Peyer's patch (tissue), 4 donors: Measurements from ENCODE around the gene NAT14. TPM values are rescaled to one million over a fixed set of nuclear protein-coding genes. Genes with fewer than 3 reads are reported as not detected.

Source experiments
- DNase-seq, 3 donors: peaks; one replicate each; pipeline ENCODE4 v3.0.0-alpha.2; 2017 to 2019
- H3K27ac ChIP-seq, 4 donors: fragments of 200-600 bp; sonication (generic); one replicate each; pipeline ENCODE4 v1.5.1; 2016 to 2019
- H3K27me3 ChIP-seq, 2 donors: fragments of 200-600 bp; sonication (generic); one replicate each; pipeline ENCODE4 v1.5.1; 2019
- H3K36me3 ChIP-seq, 3 donors: fragments of 200-600 bp; sonication (generic); one replicate each; pipeline ENCODE4 v1.5.1; 2016 to 2019
- H3K4me1 ChIP-seq, 4 donors: fragments of 200-600 bp; sonication (generic); one replicate each; pipeline ENCODE4 v1.5.1; 2016 to 2019
- H3K4me3 ChIP-seq, 4 donors: fragments of 200-600 bp; sonication (generic); 1 replicate in 3 of 4; 2 replicates in 1 of 4; pipeline ENCODE4 v1.5.1; 2016 to 2019; ENCODE audit warnings: mild to moderate bottlenecking in 1 of 4
- H3K9me3 ChIP-seq, 4 donors: fragments of 200-600 bp; sonication (generic); one replicate each; pipeline ENCODE4 v1.5.1; 2016 to 2019; ENCODE audit warnings: mild to moderate bottlenecking in 1 of 4
- POLR2A ChIP-seq, 2 donors: fragments of 450-650 bp; IDR thresholded peaks; one replicate each; pipeline ENCODE4 v1.5.1; 2017; ENCODE audit warnings: antibody characterized with exemption in 2 of 2, mild to moderate bottlenecking in 2 of 2, moderate library complexity in 2 of 2
- total RNA-seq, 4 donors: library from RNA; depleted of rRNA; stranded (reverse); fragments of >200 nt; gene quantifications; one replicate each; pipeline ENCODE4 v1.1.0, GENCODE V29; 2016
- TF ChIP-seq, protein P1 (sequence below), 6 experiments: fragments of 450-650 bp in 4 of 6; fragments of 200-600 bp in 2 of 6; sonication (generic) in 1 of 6; IDR thresholded peaks; one replicate each; pipeline ENCODE4 v1.5.1; 2017 to 2019; ENCODE audit warnings: antibody characterized with exemption in 6 of 6, mild to moderate bottlenecking in 3 of 6, moderate library complexity in 1 of 6

The NAT14 gene
- total RNA-seq, 4 donors from 2014 or later: 1.4 to 7.4 (median 3.0) TPM

DNA sequence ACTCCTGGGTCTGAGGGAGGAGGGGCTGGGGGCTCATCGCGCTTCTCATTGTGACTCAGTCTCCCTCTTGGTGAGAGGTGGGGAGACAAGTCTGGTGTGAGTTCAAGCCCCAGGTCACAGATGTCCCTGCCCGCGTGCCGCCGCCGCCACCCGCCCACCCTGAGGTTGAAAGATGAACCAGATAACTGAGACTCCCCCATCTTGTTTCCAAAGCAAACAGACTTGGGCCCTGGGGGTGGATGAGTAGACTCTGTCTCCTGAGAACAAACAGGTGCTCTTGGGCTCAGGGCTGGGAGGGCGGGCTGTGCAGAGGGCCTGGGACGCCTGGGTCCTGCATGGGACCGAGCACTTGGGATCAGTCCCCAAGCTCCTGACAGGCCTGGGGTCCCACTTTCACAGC lies 51.4 kb downstream of the NAT14 start:
- no peak overlapping the region for H3K27ac ChIP-seq
- no peaks in the 10 kb centered on the region for H3K27me3 ChIP-seq
- no peaks in the 10 kb centered on the region for H3K9me3 ChIP-seq
- H3K4me1 ChIP-seq: no peaks in the 10 kb centered on the region
- no peak for DNase-seq
- H3K4me3 ChIP-seq: no peak overlapping the region
- TF ChIP-seq POLR2A (IDR thresholded peaks at IDR 0.05): no peak
- TF ChIP-seq, protein P1, sequence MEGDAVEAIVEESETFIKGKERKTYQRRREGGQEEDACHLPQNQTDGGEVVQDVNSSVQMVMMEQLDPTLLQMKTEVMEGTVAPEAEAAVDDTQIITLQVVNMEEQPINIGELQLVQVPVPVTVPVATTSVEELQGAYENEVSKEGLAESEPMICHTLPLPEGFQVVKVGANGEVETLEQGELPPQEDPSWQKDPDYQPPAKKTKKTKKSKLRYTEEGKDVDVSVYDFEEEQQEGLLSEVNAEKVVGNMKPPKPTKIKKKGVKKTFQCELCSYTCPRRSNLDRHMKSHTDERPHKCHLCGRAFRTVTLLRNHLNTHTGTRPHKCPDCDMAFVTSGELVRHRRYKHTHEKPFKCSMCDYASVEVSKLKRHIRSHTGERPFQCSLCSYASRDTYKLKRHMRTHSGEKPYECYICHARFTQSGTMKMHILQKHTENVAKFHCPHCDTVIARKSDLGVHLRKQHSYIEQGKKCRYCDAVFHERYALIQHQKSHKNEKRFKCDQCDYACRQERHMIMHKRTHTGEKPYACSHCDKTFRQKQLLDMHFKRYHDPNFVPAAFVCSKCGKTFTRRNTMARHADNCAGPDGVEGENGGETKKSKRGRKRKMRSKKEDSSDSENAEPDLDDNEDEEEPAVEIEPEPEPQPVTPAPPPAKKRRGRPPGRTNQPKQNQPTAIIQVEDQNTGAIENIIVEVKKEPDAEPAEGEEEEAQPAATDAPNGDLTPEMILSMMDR (IDR thresholded peaks at IDR 0.05): no peak
- H3K36me3 ChIP-seq: no peaks in the 10 kb centered on the region

Other genes with a start within 250 kb of the NAT14 start
- 100 to 1,000 TPM in 2 of 4 donors, 10 to 100 TPM in 2; 71.2 to 123 (median 94.8) TPM for gene PPP6R1, start 226.2 kb upstream of the NAT14 start, total RNA-seq
- gene HSPBP1, start 205.1 kb upstream of the NAT14 start, total RNA-seq: 10 to 100 TPM; 14.4 to 38.0 (median 25.6) TPM
- gene BRSK1, start 201.2 kb upstream of the NAT14 start, total RNA-seq: 1 to 10 TPM in 3 of 4 donors, under 1 TPM in 1; 0.35 to 6.6 (median 3.0) TPM
- 100 to 1,000 TPM in 3 of 4 donors, 10 to 100 TPM in 1; 26.4 to 235 (median 199) TPM for gene TMEM150B, start 159.8 kb upstream of the NAT14 start, total RNA-seq
- 10 to 100 TPM; 14.4 to 45.6 (median 43.9) TPM for gene KMT5C, start 145.3 kb upstream of the NAT14 start, total RNA-seq
- not detected for gene COX6B2, start 130.5 kb upstream of the NAT14 start, total RNA-seq
- not detected for gene GARIN5B, start 121.9 kb upstream of the NAT14 start, total RNA-seq
- gene IL11, start 114.7 kb upstream of the NAT14 start, total RNA-seq: not detected
- gene TMEM190, start 108.4 kb upstream of the NAT14 start, total RNA-seq: not detected
- gene TMEM238, start 100.9 kb upstream of the NAT14 start, total RNA-seq: 10 to 100 TPM; 19.8 to 75.8 (median 61.6) TPM
- gene RPL28, start 99.3 kb upstream of the NAT14 start, total RNA-seq: 100 to 1,000 TPM; 116 to 394 (median 283) TPM
- 1 to 10 TPM; 5.2 to 9.1 (median 7.6) TPM for gene UBE2S, start 77.4 kb upstream of the NAT14 start, total RNA-seq
- not detected for gene SHISA7, start 41.9 kb upstream of the NAT14 start, total RNA-seq
- 100 to 1,000 TPM in 1 of 4 donors, 10 to 100 TPM in 3; 28.1 to 102 (median 60.0) TPM for gene ISOC2, start 23.5 kb upstream of the NAT14 start, total RNA-seq
- not detected for gene C19orf85, start 20.4 kb upstream of the NAT14 start, total RNA-seq
- 10 to 100 TPM; 10.1 to 47.0 (median 15.5) TPM for gene ZNF628, start 8.6 kb upstream of the NAT14 start, total RNA-seq
- 10 to 100 TPM in 1 of 4 donors, 1 to 10 TPM in 3; 2.8 to 10.3 (median 5.0) TPM for gene SSC5D, start 3.2 kb downstream of the NAT14 start, total RNA-seq
- gene SBK2, start 51.9 kb downstream of the NAT14 start, total RNA-seq: not detected
- 1 to 10 TPM in 1 of 4 donors, not detected in 3; 1.0 TPM for gene SBK3, start 60.4 kb downstream of the NAT14 start, total RNA-seq
- 1 to 10 TPM in 3 of 4 donors, not detected in 1; 1.7 to 6.1 (median 3.1) TPM for gene ZNF579, start 95.7 kb downstream of the NAT14 start, total RNA-seq
- gene FIZ1, start 114.3 kb downstream of the NAT14 start, total RNA-seq: 10 to 100 TPM in 3 of 4 donors, 1 to 10 TPM in 1; 6.0 to 14.9 (median 12.0) TPM
- 10 to 100 TPM; 30.3 to 45.2 (median 44.4) TPM for gene ZNF524, start 115.1 kb downstream of the NAT14 start, total RNA-seq
- gene ZNF865, start 120.5 kb downstream of the NAT14 start, total RNA-seq: 10 to 100 TPM in 3 of 4 donors, 1 to 10 TPM in 1; 8.6 to 18.9 (median 14.3) TPM
- gene ZNF784, start 139.4 kb downstream of the NAT14 start, total RNA-seq: 10 to 100 TPM in 3 of 4 donors, 1 to 10 TPM in 1; 6.0 to 18.3 (median 12.3) TPM
- 10 to 100 TPM; 12.3 to 38.4 (median 25.2) TPM for gene ZNF580, start 155.8 kb downstream of the NAT14 start, total RNA-seq
- gene ZNF581, start 158.5 kb downstream of the NAT14 start, total RNA-seq: 10 to 100 TPM in 3 of 4 donors, 1 to 10 TPM in 1; 7.7 to 28.9 (median 14.1) TPM
- gene CCDC106, start 163.0 kb downstream of the NAT14 start, total RNA-seq: 10 to 100 TPM in 3 of 4 donors, 1 to 10 TPM in 1; 8.1 to 17.4 (median 14.0) TPM
- gene U2AF2, start 169.8 kb downstream of the NAT14 start, total RNA-seq: 100 to 1,000 TPM; 132 to 292 (median 159) TPM
- gene EPN1, start 190.0 kb downstream of the NAT14 start, total RNA-seq: 100 to 1,000 TPM; 120 to 241 (median 163) TPM